ENCODE data around the gene INVS. TPM values are rescaled to one million over a fixed set of nuclear protein-coding genes. Genes with fewer than 3 reads are reported as not detected.

The INVS gene
- total and polyA plus RNA-seq, 2 donors (not counting 1 experiment from before 2014, with no cell fraction given), result 13.9 to 37.0 TPM

DNA sequence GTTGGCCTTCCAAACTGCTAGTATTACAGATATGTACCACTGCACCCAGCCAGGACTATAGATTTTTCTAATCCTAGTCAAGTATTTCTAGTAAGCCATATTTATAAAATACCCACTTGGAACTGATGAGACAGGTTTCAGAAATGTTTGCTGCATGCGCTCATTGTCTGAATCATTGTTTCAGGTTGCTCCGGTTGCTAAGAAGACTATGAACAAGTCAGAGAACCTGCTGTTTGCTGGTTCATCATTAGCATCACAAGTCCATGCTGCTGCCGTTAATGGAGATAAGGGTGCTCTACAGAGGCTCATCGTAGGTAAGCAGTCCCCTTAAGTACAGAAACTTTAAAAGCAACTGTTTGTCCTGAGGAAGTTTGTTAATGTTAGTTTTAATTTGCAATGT lies 5.3 kb downstream of the INVS start:
- intact Hi-C loops (cut with micrococcal nuclease), result no loop called here

DNA sequence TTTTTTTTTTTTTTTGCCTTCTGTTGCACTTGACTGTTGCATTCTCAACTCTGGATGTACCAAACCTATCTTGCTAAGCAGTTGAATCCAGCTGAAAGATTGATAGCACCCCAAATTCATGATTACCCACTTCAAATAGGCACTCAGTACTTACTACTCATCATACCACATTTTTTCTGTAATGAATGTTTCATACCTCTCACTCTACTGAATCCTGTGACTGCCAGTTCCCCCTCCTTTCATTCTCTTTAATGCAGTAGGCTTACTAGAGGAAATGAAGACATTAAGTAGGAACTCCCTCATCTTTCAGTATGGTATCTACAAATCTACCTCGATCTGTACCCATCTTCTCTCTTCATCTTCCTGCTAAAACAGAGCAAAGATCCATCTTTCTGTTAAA lies 6.8 kb downstream of the INVS start:
- H3K4me3 Mint-ChIP-seq, result no peak overlapping the region
- H3K27ac Mint-ChIP-seq, result no peak overlapping the region
- no peak overlapping the region for H2AFZ ChIP-seq (ENCODE audit: insufficient read depth, low read depth, low read length, poor library complexity, severe bottlenecking)
- intact Hi-C loops (cut with micrococcal nuclease), result no loop called here
- no peaks in the 10 kb centered on the region for H3K9me3 ChIP-seq (ENCODE audit: control extremely low read depth in 1 of 3, control insufficient read depth in 2 of 3, insufficient read depth in 1 of 3, low read length in 2 of 3)
- peaks cover 14 to 51% of the 10 kb centered on the region in 2 experiments for H3K36me3 ChIP-seq (replicated peaks in 1 of 2; ENCODE audit: control extremely low read depth in 1 of 2, control insufficient read depth in 1 of 2, extremely low read depth in 1 of 2, insufficient read depth in 2 of 2, low read length in 1 of 2)
- no peaks in the 10 kb centered on the region for H3K27me3 Mint-ChIP-seq
- H3K9ac ChIP-seq (ENCODE audit: low read length), result no peak overlapping the region
- no peak overlapping the region for H3K27ac ChIP-seq (ENCODE audit: low read length in 2 of 2)
- ChIA-PET CTCF (interaction anchor here (0.7 to 1.0 kb wide), 2 partner anchors 121 to 743 kb away, joined by 3 to 4 read pairs; no protein-coding TSS in a partner anchor), POLR2A (interaction anchor here (0.7 kb wide), 1 partner anchor 378 kb away, joined by 6 read pairs; no protein-coding TSS in a partner anchor)
- H3K4me2 ChIP-seq (replicated peaks; ENCODE audit: low read depth, low read length, poor library complexity, severe bottlenecking), result no peak overlapping the region
- 39% methylated on average over 1 of the region's 1 CpG for WGBS (ENCODE audit: insufficient coverage)
- H3K4me1 ChIP-seq (ENCODE audit: control insufficient read depth in 2 of 2, insufficient read depth in 2 of 2, low read length in 2 of 2), result no peaks in the 10 kb centered on the region
- no peaks in the 10 kb centered on the region for H3K4me1 Mint-ChIP-seq
- H4K20me1 ChIP-seq (ENCODE audit: control insufficient read depth, insufficient read depth, low read length, poor library complexity, severe bottlenecking), result no peaks in the 10 kb centered on the region
- H3K27me3 ChIP-seq (replicated peaks in 1 of 4; ENCODE audit: control extremely low read depth in 1 of 4, control insufficient read depth in 3 of 4, insufficient read depth in 4 of 4, low read length in 3 of 4), result no peaks in the 10 kb centered on the region
- DNase-seq, result no peak
- peaks cover 18% of the 10 kb centered on the region for H3K79me2 ChIP-seq (ENCODE audit: control insufficient read depth, insufficient read depth, low read length)
- ATAC-seq (ENCODE audit: low read depth), result no peak
- H3K9me3 Mint-ChIP-seq (ENCODE audit: insufficient read depth), result no peaks in the 10 kb centered on the region
- H3K4me3 ChIP-seq (ENCODE audit: control extremely low read depth in 1 of 5, extremely low read depth in 1 of 5, insufficient read depth in 1 of 5, low read depth in 2 of 5, low read length in 4 of 5), result no peak overlapping the region
- no peak for TF ChIP-seq EZH2 (IDR thresholded peaks at IDR 0.05; ENCODE audit: borderline replicate concordance, insufficient read depth, low read depth, low read length, poor library complexity, severe bottlenecking)
- TF ChIP-seq, protein P1, sequence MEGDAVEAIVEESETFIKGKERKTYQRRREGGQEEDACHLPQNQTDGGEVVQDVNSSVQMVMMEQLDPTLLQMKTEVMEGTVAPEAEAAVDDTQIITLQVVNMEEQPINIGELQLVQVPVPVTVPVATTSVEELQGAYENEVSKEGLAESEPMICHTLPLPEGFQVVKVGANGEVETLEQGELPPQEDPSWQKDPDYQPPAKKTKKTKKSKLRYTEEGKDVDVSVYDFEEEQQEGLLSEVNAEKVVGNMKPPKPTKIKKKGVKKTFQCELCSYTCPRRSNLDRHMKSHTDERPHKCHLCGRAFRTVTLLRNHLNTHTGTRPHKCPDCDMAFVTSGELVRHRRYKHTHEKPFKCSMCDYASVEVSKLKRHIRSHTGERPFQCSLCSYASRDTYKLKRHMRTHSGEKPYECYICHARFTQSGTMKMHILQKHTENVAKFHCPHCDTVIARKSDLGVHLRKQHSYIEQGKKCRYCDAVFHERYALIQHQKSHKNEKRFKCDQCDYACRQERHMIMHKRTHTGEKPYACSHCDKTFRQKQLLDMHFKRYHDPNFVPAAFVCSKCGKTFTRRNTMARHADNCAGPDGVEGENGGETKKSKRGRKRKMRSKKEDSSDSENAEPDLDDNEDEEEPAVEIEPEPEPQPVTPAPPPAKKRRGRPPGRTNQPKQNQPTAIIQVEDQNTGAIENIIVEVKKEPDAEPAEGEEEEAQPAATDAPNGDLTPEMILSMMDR (IDR thresholded peaks at IDR 0.05), result no peak

More for the DNA sequence above, 5.3 kb downstream of the INVS start:
- ATAC-seq (ENCODE audit: low read depth) (no peak), DNase-seq (no peak)
- Histone ChIP-seq H3K27me3 (replicated peaks in 1 of 4; ENCODE audit: control extremely low read depth in 1 of 4, control insufficient read depth in 3 of 4, insufficient read depth in 4 of 4, low read length in 3 of 4) (no peaks in the 10 kb centered on the region), H3K4me2 (replicated peaks; ENCODE audit: low read depth, low read length, poor library complexity, severe bottlenecking) (no peak overlapping the region), H3K9ac (ENCODE audit: low read length) (no peak overlapping the region), H3K79me2 (ENCODE audit: control insufficient read depth, insufficient read depth, low read length) (peaks cover 24% of the 10 kb centered on the region), H3K4me3 (ENCODE audit: control extremely low read depth in 1 of 5, extremely low read depth in 1 of 5, insufficient read depth in 1 of 5, low read depth in 2 of 5, low read length in 4 of 5) (no peak overlapping the region), H3K27ac (ENCODE audit: low read length in 2 of 2) (no peak overlapping the region), H2AFZ (ENCODE audit: insufficient read depth, low read depth, low read length, poor library complexity, severe bottlenecking) (no peak overlapping the region), H3K4me1 (ENCODE audit: control insufficient read depth in 2 of 2, insufficient read depth in 2 of 2, low read length in 2 of 2) (peaks cover 9 to 11% of the 10 kb centered on the region in 2 donors), H3K36me3 (replicated peaks in 1 of 2; ENCODE audit: control extremely low read depth in 1 of 2, control insufficient read depth in 1 of 2, extremely low read depth in 1 of 2, insufficient read depth in 2 of 2, low read length in 1 of 2) (peaks cover 14 to 51% of the 10 kb centered on the region in 2 experiments), H4K20me1 (ENCODE audit: control insufficient read depth, insufficient read depth, low read length, poor library complexity, severe bottlenecking) (no peaks in the 10 kb centered on the region), H3K9me3 (ENCODE audit: control extremely low read depth in 1 of 3, control insufficient read depth in 2 of 3, insufficient read depth in 1 of 3, low read length in 2 of 3) (no peaks in the 10 kb centered on the region)
- ChIA-PET POLR2A (no interaction called here), CTCF (no interaction called here)
- Mint-ChIP-seq H3K27ac (no peak overlapping the region), H3K4me3 (no peak overlapping the region), H3K27me3 (no peaks in the 10 kb centered on the region), H3K9me3 (ENCODE audit: insufficient read depth) (no peaks in the 10 kb centered on the region), H3K4me1 (peaks cover 8% of the 10 kb centered on the region)
- 100% methylated on average over 2 of the region's 4 CpGs for WGBS (ENCODE audit: insufficient coverage)
- no peak for TF ChIP-seq EZH2 (IDR thresholded peaks at IDR 0.05; ENCODE audit: borderline replicate concordance, insufficient read depth, low read depth, low read length, poor library complexity, severe bottlenecking)
- TF ChIP-seq, protein P1 (IDR thresholded peaks at IDR 0.05), result no peak
